SIG-M5 treated with dmso at 0.1 percent for 504 hours (cell line): Measurements from ENCODE around the gene SMYD4.

ENCODE experiments used
- DNase-seq: peaks from one replicate; lab custom pipeline; 2025; ENCODE audit not compliant: unreplicated experiment; lab: John Stamatoyannopoulos, UW

The SMYD4 gene

DNA sequence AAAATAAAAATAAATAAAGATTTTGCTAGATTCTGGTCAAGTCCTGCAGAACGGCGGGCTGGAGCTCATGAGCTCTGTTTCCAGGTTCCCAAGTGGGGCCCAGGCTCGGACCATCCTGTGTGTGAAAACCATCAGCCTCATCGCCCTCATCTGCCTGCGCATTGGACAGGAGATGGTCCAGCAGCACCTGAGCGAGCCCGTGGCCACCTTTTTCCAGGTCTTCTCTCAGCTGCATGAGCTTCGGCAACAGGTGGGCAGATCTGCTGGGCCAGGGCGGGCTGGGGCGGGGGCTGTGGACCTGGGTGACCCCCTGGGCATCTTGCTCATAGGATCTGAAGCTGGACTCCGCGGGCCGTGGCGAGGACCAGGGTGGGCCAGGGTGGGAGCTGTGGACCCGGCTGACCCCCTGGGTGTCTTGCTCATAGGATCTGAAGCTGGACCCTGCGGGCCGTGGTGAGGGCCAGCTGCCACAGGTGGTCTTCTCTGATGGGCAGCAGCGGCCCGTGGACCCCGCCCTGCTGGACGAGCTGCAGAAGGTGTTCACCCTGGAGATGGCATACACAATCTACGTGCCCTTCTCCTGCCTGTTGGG lies 97.4 kb downstream of the SMYD4 start:
- no peak for DNase-seq

DNA sequence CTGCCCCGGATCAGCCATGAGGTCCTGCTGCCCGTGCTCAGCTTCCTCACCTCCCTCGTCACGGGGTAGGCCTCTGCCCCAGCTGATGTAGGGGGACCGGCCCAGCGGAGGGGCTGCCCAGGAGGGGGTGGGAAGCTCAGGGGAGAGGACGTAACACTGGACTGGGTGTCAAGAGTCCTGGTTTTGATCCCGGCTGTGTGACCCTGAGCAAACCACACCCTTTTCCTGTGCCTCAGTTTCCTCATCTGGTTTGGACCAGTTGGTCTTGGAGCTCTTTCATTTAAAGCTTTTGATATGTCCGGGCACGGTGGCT lies 98.6 kb downstream of the SMYD4 start:
- DNase-seq, result no peak

DNA sequence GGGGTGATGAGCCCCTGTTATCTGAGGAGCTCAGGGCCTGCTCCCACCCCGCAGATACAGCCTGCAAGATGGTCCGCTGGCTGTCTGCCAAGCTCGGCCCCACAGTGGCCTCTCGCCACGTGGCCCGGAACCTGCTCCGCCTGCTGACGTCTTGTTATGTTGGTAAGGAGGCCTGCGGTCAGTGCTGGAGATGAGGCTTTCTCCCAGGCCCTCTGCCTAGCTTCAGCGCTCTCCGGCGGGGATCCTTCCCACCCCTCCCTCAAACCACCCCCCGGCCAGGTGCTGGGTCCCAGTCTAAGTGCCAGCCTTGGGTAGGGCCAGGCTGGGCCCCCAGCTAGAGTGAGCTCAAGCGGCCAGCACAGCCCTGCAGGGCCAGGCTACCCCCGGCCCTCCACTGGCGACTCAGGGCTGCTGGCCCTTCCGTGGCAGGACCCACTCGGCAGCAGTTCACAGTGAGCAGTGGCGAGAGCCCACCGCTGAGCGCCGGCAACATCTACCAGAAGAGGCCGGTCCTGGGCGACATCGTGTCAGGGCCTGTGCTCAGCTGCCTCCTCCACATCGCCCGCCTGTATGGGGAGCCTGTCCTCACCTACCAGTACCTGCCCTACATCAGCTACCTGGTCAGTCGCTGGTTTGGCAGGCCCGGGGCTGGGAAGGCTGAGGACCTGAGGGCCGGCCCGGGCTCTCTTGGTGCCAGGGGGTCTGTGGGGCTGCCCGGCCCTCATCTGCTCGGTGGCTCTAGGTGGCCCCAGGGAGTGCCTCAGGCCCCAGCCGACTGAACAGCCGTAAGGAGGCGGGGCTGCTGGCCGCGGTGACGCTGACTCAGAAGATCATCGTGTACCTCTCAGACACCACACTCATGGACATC lies 99.1 kb downstream of the SMYD4 start:
- DNase-seq, result no peak

- DNase-seq, result no peak
Measured at GRCh38 chr17:1729966-1730325, 99.8 kb downstream of the SMYD4 start.
